Measurements from ENCODE around the gene LHX6. TPM values are rescaled to one million over a fixed set of nuclear protein-coding genes. Genes with fewer than 3 reads are reported as not detected.

Gene LHX6
- total and polyA plus RNA-seq, 2 of the 4 experiments (the other 2 are of a cell fraction) = under 0.01 to 0.05 TPM

GRCh38 chr9:122276096-122276495, 47.3 kb upstream of the LHX6 start:
- H4K8ac ChIP-seq (ENCODE audit: low read depth in 2 of 2, low read length in 2 of 2) = no peak overlapping the region
- intact Hi-C loops (cut with micrococcal nuclease) (no loop called here), dilution Hi-C loops (cut with HindIII; ENCODE audit: low sequenced_read_pairs, unreplicated experiment) (no loop called here), in situ Hi-C loops (cut with MboI; ENCODE audit: low sequenced_read_pairs) (no loop called here)
- H3K4me2 ChIP-seq (ENCODE audit: low read depth, low read length) = no peak overlapping the region
- H3K4ac ChIP-seq (ENCODE audit: low read depth, low read length) = no peak overlapping the region
- no TSS peak for BruUV-seq (replicated peaks)
- no peak overlapping the region for H2BK15ac ChIP-seq (ENCODE audit: low read depth, low read length)
- WGBS, 2 experiments (ENCODE audit: extremely low coverage in 2 of 2, insufficient read length in 1 of 2) = 100% methylated on average over 1 of the region's 7 CpGs; no CpG with 5 or more reads in 1 of the 2 experiments
- H2AK5ac ChIP-seq (ENCODE audit: low read depth, low read length) = no peak overlapping the region
- peaks cover 16% of the 10 kb centered on the region for H3K36me3 ChIP-seq (ENCODE audit: control insufficient read depth, insufficient read depth, low read length)
- H3K79me1 ChIP-seq (ENCODE audit: low read depth in 1 of 2, low read length in 2 of 2) = peaks cover 27 to 28% of the 10 kb centered on the region in 2 experiments
- H3K18ac ChIP-seq (ENCODE audit: low read depth, low read length) = no peak overlapping the region
- TF ChIP-seq BHLHE40 (IDR thresholded peaks at IDR 0.05; ENCODE audit: low read depth, low read length) (no peak), MXI1 (IDR thresholded peaks at IDR 0.05; ENCODE audit: borderline replicate concordance, low read depth, low read length) (no peak), RCOR1 (IDR thresholded peaks at IDR 0.05; ENCODE audit: insufficient replicate concordance, low read length) (no peak), MAFK (IDR thresholded peaks at IDR 0.05; ENCODE audit: low read depth, low read length) (no peak), ELK1 (IDR thresholded peaks at IDR 0.05; ENCODE audit: borderline replicate concordance, low read depth, low read length) (no peak), CEBPB (IDR thresholded peaks at IDR 0.05; ENCODE audit: low read depth, low read length) (no peak), CHD1 (IDR thresholded peaks at IDR 0.05; ENCODE audit: low read depth, low read length) (no peak), SMC3 (IDR thresholded peaks at IDR 0.05; ENCODE audit: low read depth, low read length) (no peak), MAZ (IDR thresholded peaks at IDR 0.05; ENCODE audit: borderline replicate concordance, low read depth, low read length) (no peak), RFX5 (IDR thresholded peaks at IDR 0.05; ENCODE audit: low read depth, low read length) (no peak), POLR2A (IDR thresholded peaks at IDR 0.05; ENCODE audit: low read depth, low read length) (no peak), RAD21 (IDR thresholded peaks at IDR 0.05; ENCODE audit: low read length) (no peak), CTCF (conservative IDR thresholded peaks at IDR 0.05; ENCODE audit: low read depth, low read length) (no peak), FOS (IDR thresholded peaks at IDR 0.05; ENCODE audit: low read depth, low read length) (no peak), NFE2L2 (IDR thresholded peaks at IDR 0.05; ENCODE audit: low read depth, low read length) (no peak)
- TF ChIP-seq, protein P1, sequence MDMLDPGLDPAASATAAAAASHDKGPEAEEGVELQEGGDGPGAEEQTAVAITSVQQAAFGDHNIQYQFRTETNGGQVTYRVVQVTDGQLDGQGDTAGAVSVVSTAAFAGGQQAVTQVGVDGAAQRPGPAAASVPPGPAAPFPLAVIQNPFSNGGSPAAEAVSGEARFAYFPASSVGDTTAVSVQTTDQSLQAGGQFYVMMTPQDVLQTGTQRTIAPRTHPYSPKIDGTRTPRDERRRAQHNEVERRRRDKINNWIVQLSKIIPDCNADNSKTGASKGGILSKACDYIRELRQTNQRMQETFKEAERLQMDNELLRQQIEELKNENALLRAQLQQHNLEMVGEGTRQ (IDR thresholded peaks at IDR 0.05; ENCODE audit: low read depth, low read length) = no peak
- no peak overlapping the region for H3K14ac ChIP-seq (replicated peaks; ENCODE audit: low read depth, low read length)
- ChIA-PET CTCF (no interaction called here), POLR2A (ENCODE audit: unreplicated experiment) (no interaction called here)
- no peaks in the 10 kb centered on the region for H3K27me3 ChIP-seq (ENCODE audit: control insufficient read depth, insufficient read depth, low read length)
- H3K9me1 ChIP-seq (ENCODE audit: insufficient read depth, low read length) = no peaks in the 10 kb centered on the region
- no peak overlapping the region for H2AK9ac ChIP-seq (replicated peaks; ENCODE audit: low read depth, low read length, poor library complexity)
- H3K23ac ChIP-seq (ENCODE audit: low read depth, low read length) = no peak overlapping the region
- H3K9me3 ChIP-seq (ENCODE audit: control insufficient read depth, insufficient read depth, low read length) = peaks cover 9% of the 10 kb centered on the region
- H4K91ac ChIP-seq (ENCODE audit: insufficient read depth, low read depth, low read length) = no peak overlapping the region
- no peak overlapping the region for H3K56ac ChIP-seq (ENCODE audit: extremely low read depth, insufficient read depth, low read length)
- H3K4me3 ChIP-seq (ENCODE audit: insufficient read depth, low read depth, low read length) = no peak overlapping the region
- H2BK120ac ChIP-seq (ENCODE audit: low read depth, low read length) = no peak overlapping the region
- no peak overlapping the region for H3K27ac ChIP-seq (ENCODE audit: insufficient read depth, low read length)
- DNase-seq (no peak), ATAC-seq (ENCODE audit: low read depth) (no peak)
- H3K4me1 ChIP-seq (ENCODE audit: control insufficient read depth, insufficient read depth, low read length) = no peaks in the 10 kb centered on the region
- no peaks in the 10 kb centered on the region; the same call in 1 of the 2 replicates for H4K20me1 ChIP-seq (ENCODE audit: insufficient read depth, low read length)
- H2BK5ac ChIP-seq (ENCODE audit: low read depth, low read length, poor library complexity, severe bottlenecking) = no peak overlapping the region
- no peak overlapping the region for H4K5ac ChIP-seq (ENCODE audit: low read depth, low read length)
- H2BK20ac ChIP-seq (ENCODE audit: low read depth, low read length) = no peak overlapping the region
- no peak overlapping the region for H2AFZ ChIP-seq (replicated peaks; ENCODE audit: low read length, poor library complexity)
- H3K9ac ChIP-seq (ENCODE audit: low read depth, low read length) = no peak overlapping the region
